Breast epithelium (tissue), 3 donors: ENCODE measurements around the gene NFASC.

Source experiments
- POLR2A ChIP-seq: fragments of 450-650 bp; IDR thresholded peaks from one replicate; pipeline ENCODE4 v1.6.1; 2016; ENCODE audit warnings: antibody characterized with exemption, mild to moderate bottlenecking, moderate library complexity
- POLR2AphosphoS5 ChIP-seq, 3 donors: sonication (generic); formaldehyde crosslinking; IDR thresholded peaks; one replicate each; pipeline ENCODE4 v1.6.1; 2017; ENCODE audit warnings: antibody characterized with exemption in 3 of 3
- TF ChIP-seq, protein P1 (sequence below), 3 donors: fragments of 450-650 bp; IDR thresholded peaks; one replicate each; pipeline ENCODE4 v1.5.1; 2016 to 2017; ENCODE audit warnings: antibody characterized with exemption in 3 of 3, mild to moderate bottlenecking in 3 of 3, moderate library complexity in 3 of 3

DNA sequence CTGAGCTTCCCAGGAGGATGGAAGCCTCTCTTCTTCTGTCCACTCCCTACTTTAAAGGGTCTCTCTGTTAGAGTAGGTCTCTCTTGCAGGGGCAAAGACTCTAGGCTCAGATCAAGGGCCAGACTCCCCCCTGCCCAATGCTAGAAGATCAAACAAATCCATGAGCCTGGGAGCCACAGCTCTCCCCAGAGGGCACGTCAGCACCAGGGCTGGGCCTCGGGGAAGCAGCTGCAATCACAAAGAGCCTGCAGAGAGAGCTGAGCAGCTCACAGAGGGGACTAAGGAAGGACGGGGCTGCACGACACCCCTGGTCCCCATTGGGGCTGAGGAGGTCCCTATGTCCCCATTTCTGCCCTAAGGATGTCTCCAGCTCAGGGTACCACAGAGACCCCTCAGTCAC lies 176.2 kb downstream of the NFASC start:
- TF ChIP-seq POLR2A (no peak), POLR2AphosphoS5 (IDR thresholded peaks at IDR 0.05) (no peak)
- TF ChIP-seq, protein P1, sequence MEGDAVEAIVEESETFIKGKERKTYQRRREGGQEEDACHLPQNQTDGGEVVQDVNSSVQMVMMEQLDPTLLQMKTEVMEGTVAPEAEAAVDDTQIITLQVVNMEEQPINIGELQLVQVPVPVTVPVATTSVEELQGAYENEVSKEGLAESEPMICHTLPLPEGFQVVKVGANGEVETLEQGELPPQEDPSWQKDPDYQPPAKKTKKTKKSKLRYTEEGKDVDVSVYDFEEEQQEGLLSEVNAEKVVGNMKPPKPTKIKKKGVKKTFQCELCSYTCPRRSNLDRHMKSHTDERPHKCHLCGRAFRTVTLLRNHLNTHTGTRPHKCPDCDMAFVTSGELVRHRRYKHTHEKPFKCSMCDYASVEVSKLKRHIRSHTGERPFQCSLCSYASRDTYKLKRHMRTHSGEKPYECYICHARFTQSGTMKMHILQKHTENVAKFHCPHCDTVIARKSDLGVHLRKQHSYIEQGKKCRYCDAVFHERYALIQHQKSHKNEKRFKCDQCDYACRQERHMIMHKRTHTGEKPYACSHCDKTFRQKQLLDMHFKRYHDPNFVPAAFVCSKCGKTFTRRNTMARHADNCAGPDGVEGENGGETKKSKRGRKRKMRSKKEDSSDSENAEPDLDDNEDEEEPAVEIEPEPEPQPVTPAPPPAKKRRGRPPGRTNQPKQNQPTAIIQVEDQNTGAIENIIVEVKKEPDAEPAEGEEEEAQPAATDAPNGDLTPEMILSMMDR (IDR thresholded peaks at IDR 0.05), result no peak
